Measurements from ENCODE around the gene MPEG1. TPM values are rescaled to one million over a fixed set of nuclear protein-coding genes. Genes with fewer than 3 reads are reported as not detected.

MPEG1 gene, protein sequence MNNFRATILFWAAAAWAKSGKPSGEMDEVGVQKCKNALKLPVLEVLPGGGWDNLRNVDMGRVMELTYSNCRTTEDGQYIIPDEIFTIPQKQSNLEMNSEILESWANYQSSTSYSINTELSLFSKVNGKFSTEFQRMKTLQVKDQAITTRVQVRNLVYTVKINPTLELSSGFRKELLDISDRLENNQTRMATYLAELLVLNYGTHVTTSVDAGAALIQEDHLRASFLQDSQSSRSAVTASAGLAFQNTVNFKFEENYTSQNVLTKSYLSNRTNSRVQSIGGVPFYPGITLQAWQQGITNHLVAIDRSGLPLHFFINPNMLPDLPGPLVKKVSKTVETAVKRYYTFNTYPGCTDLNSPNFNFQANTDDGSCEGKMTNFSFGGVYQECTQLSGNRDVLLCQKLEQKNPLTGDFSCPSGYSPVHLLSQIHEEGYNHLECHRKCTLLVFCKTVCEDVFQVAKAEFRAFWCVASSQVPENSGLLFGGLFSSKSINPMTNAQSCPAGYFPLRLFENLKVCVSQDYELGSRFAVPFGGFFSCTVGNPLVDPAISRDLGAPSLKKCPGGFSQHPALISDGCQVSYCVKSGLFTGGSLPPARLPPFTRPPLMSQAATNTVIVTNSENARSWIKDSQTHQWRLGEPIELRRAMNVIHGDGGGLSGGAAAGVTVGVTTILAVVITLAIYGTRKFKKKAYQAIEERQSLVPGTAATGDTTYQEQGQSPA
- not detected in 2 replicates for total RNA-seq
- long read RNA-seq = 0 reads

DNA sequence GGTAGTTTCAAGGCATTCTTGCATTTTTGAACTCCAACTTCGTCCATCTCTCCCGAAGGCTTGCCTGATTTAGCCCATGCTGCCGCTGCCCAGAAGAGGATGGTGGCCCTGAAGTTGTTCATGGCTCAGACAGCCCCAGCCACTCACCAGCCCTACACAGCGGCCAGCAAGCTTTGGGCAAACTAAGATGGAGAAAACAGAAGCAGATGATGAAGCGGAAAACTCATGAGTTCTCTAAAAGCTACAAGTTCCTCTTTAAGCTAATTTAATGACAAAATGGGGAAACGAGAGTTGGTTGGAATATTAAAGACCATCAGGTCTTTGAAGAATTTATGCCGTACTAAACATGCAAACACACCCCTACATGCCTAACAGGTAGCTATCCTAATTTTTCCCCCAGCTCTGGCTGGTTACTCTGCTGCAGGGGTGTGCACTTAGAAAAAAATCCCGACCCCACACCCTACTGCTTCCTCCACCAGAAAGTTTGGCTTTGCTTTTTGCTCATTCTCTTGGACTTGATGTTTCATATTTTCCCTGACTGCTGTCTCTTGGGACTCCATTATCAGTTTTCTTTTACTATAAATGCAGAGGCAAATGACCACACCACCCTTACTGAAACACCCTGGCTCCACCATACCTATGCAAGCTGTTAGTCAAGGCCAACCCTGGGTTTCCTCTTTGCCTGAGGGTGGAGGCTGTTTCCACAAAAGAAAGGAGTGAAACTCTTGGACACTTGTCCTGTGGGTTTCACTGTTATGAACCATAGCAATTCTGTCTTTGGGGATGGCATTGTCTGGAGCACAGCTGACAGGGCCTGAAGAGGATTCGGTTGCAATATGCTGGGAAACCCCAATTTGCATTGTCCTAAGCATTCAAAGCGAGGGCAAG is at the start of gene MPEG1:
Gene MPEG1 (minus strand): TSS at position 184 of the 888 bp plus-strand sequence. CDS start 62 bp downstream, at position 122.
- H3K9me3 Mint-ChIP-seq (ENCODE audit: low read depth) = no peaks in the 10 kb centered on the region
- TF ChIP-seq, protein P1, sequence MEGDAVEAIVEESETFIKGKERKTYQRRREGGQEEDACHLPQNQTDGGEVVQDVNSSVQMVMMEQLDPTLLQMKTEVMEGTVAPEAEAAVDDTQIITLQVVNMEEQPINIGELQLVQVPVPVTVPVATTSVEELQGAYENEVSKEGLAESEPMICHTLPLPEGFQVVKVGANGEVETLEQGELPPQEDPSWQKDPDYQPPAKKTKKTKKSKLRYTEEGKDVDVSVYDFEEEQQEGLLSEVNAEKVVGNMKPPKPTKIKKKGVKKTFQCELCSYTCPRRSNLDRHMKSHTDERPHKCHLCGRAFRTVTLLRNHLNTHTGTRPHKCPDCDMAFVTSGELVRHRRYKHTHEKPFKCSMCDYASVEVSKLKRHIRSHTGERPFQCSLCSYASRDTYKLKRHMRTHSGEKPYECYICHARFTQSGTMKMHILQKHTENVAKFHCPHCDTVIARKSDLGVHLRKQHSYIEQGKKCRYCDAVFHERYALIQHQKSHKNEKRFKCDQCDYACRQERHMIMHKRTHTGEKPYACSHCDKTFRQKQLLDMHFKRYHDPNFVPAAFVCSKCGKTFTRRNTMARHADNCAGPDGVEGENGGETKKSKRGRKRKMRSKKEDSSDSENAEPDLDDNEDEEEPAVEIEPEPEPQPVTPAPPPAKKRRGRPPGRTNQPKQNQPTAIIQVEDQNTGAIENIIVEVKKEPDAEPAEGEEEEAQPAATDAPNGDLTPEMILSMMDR (IDR thresholded peaks at IDR 0.05; ENCODE audit: unreplicated experiment) = no peak
- no peak within 1 kb of the TSS for H3K27ac Mint-ChIP-seq
- DNase-seq (ENCODE audit: low spot score, unreplicated experiment) = no peak
- no peak within 1 kb of the TSS for H3K4me3 Mint-ChIP-seq (ENCODE audit: low read depth)
- H3K27me3 Mint-ChIP-seq = no peaks in the 10 kb centered on the region
- H3K36me3 Mint-ChIP-seq (ENCODE audit: insufficient read depth) = no peaks in the 10 kb centered on the region
- H3K4me1 Mint-ChIP-seq (ENCODE audit: low read depth) = peaks cover 2% of the 10 kb centered on the region

DNA sequence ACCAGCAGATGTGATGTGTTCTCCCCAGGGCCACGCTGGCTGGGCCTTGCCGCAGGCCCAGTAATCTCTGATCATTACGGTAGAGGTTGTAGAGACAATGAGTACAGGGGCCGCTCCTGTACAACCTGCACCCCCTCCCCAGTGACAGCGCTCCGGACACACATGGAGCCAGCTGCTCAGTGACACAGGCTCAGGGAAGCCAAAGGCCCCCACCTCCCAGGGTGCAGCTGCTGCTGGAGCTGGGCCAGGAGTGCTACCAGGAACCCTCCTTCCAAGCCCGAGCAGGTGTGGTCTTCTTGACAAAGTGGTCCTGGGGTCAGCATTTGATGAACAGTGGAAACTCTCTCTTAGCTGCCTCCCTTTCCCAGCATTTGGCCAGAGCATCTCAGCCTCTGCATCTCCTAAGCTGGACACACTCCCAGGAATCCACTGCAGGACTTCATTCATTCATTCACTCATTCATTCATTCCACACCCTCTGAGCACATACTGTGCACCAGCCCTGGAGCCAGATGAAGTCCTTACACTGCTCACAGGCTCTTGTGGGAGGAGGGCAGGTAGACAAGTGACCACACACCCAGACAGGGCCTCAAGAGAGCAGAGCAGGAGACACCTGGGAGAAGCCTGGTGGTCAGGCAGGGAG is 49.6 kb upstream of the MPEG1 start:
- Mint-ChIP-seq H3K4me3 (ENCODE audit: low read depth) (no peak overlapping the region), H3K27ac (no peak overlapping the region), H3K27me3 (no peaks in the 10 kb centered on the region), H3K36me3 (ENCODE audit: insufficient read depth) (no peaks in the 10 kb centered on the region), H3K4me1 (ENCODE audit: low read depth) (peaks cover 1% of the 10 kb centered on the region), H3K9me3 (ENCODE audit: low read depth) (no peaks in the 10 kb centered on the region)
- no peak for DNase-seq (ENCODE audit: low spot score, unreplicated experiment)
- TF ChIP-seq, protein P1 (IDR thresholded peaks at IDR 0.05; ENCODE audit: unreplicated experiment) = no peak

DNA sequence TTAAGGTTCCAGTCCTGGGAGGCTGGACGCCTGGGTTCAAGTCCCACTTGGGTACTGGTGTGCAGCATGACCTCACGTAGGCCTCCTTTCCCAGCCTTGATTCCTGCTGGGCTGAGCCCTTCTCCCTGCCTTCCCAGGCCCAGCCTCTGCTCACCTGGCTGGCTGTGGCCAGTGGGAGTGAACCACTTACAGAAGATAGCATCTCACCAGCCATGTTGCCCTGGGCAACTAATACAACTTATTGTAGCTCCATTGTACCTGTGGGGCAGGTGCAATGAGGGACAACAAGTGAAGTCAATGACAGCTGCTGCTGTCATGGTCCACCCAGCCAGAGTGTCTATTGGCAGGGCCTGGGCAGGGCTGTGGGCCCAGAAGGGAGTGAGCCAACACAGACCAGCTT is 48.4 kb upstream of the MPEG1 start:
- TF ChIP-seq, protein P1 (IDR thresholded peaks at IDR 0.05; ENCODE audit: unreplicated experiment) = no peak
- no peak for DNase-seq (ENCODE audit: low spot score, unreplicated experiment)
- H3K4me1 Mint-ChIP-seq (ENCODE audit: low read depth) = no peaks in the 10 kb centered on the region
- no peaks in the 10 kb centered on the region for H3K36me3 Mint-ChIP-seq (ENCODE audit: insufficient read depth)
- H3K4me3 Mint-ChIP-seq (ENCODE audit: low read depth) = no peak overlapping the region
- no peaks in the 10 kb centered on the region for H3K9me3 Mint-ChIP-seq (ENCODE audit: low read depth)
- H3K27me3 Mint-ChIP-seq = no peaks in the 10 kb centered on the region
- H3K27ac Mint-ChIP-seq = no peak overlapping the region

DNA sequence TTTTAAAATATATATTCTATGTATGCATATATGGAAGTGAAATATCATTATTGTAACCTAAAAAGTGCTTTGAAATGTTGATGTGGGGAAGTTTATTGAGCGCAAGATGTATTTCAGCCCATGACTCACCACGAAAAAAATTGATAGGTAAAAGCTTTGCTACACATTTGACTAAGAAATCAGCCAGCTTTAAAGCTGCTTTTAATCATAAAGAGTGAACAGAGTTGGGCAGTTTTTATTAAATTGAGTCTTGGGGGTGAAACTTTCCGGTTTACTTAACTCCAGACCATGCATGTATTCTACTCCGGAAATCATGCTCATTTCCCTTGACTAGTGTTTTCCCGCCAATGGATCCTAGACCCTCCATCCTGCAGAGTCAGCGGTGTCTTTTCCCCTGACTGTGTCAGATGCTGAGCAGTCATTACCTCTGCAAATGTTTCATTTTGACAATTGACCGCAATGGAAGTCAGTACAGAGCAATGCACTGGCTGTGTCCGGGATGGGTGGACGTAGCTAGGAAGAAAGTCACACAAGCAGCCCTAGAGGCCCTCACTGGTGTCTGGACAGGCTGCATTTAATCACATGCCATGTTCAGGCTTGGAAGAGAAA is 47.2 kb upstream of the MPEG1 start:
- Mint-ChIP-seq H3K36me3 (ENCODE audit: insufficient read depth) (no peaks in the 10 kb centered on the region), H3K9me3 (ENCODE audit: low read depth) (no peaks in the 10 kb centered on the region), H3K27me3 (no peaks in the 10 kb centered on the region), H3K4me3 (ENCODE audit: low read depth) (no peak overlapping the region), H3K27ac (peak overlapping the region; percentile 42), H3K4me1 (ENCODE audit: low read depth) (peaks cover 1% of the 10 kb centered on the region)
- TF ChIP-seq, protein P1 (IDR thresholded peaks at IDR 0.05; ENCODE audit: unreplicated experiment) = no peak
- DNase-seq (ENCODE audit: low spot score, unreplicated experiment) = no peak

Data from progenitor cell of endocrine pancreas (in vitro differentiated cells).